ENCODE measurements around the gene EMC1.
"Not testable (repeated sequence)": the region's sequence is repeated elsewhere in the genome, so short reads cannot be mapped to it uniquely, and the experiment has no call there.

Gene EMC1
- 37.9 to 53.6 (median 39.4) reads per million in 3 donors for total RNA-seq

DNA sequence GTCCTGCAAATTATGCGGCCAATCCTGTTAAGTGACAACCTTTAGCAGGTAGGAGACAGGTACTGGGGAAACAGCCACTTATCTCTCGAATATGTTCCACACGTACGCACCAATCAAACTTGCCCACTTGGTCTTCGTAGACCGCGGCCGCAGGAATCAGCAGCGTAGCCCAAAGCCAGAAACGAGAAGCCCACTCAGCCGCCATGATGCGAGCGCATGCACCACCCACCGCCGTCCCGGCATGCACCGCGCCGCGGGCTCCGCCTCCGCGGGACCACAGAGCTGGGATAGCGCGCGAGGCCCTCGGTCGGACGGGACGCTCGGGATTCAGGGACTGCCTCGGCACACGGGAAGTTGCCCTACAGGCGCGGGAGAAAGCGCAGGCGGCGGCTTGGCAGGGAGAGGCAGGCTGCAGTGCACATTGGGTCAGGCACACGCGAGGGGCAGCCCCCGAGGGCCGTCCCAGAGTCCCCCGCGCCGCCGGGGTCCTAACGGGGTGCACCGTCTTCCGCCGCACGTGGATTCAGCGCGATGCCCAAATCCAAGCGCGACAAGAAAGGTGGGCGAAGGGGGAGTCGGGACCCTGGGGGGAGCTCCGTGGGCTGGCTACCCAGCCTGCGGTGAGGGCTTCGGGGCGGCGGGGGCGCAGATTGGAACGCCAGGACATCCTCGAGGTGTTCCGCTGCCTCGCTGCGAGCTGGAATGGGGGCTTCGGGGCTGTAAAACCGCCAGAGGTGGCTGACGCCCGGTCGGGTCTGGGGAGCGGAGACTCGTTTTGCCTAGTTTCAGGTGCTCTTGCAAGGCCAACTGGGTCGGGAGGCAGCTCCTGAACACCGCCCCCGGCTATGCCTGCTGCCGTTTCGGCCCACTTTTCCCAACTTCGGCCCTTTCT lies at the start of gene EMC1, which contains the start of gene MRTO4:
Gene EMC1, minus strand, starts transcription at position 220 of the 892 bp plus-strand sequence. Its CDS starts 15 bp downstream, at position 205.
Gene MRTO4, plus strand, starts transcription at position 501 of the 892 bp plus-strand sequence. Its CDS starts 31 bp downstream, at position 532.
- peaks cover 10% of the 10 kb centered on the region for H3K36me3 ChIP-seq (ENCODE audit: control insufficient read depth, insufficient read depth, low read length)
- H3K27me3 ChIP-seq (replicated peaks; ENCODE audit: control insufficient read depth, insufficient read depth, low read length, poor library complexity, severe bottlenecking): no peaks in the 10 kb centered on the region
- peak within 1 kb of the TSS; percentile 65 for H3K4me3 ChIP-seq (ENCODE audit: insufficient read depth, low read depth, low read length, poor library complexity, severe bottlenecking)

DNA sequence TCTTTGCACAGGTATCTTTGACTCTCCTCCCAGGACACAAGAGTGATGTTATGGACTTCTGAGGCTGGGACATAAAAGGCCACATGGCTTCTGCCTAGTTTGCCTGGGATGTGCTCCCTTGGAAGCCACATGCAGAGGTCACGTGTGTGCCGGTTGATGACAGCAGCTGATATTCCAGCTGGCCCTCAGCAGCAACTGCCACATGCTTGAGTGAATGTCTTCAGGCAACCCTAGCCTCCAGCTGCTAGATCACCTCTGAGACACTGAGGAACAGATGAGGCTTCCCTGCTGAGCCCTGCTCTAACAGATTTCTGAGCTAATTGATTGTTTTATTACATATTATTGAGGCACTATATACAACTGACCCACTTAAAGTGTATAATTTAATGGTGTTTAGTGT lies 48.9 kb upstream of the EMC1 start:
- H3K9me3 ChIP-seq (ENCODE audit: control insufficient read depth, low read length): no peaks in the 10 kb centered on the region
- H3K27ac ChIP-seq (ENCODE audit: insufficient read depth, low read length, poor library complexity, severe bottlenecking): no peak overlapping the region
- no peak overlapping the region for H3K4me3 ChIP-seq (ENCODE audit: insufficient read depth, low read depth, low read length, poor library complexity, severe bottlenecking)
- no peaks in the 10 kb centered on the region for H3K4me1 ChIP-seq (ENCODE audit: control insufficient read depth, insufficient read depth, low read length, poor library complexity, severe bottlenecking)
- DNase-seq: no peak
- H3K27me3 ChIP-seq (replicated peaks; ENCODE audit: control insufficient read depth, insufficient read depth, low read length, poor library complexity, severe bottlenecking): no peaks in the 10 kb centered on the region
- peaks cover 16% of the 10 kb centered on the region for H3K36me3 ChIP-seq (ENCODE audit: control insufficient read depth, insufficient read depth, low read length)

More for the DNA sequence above, at the start of gene EMC1, which contains the start of gene MRTO4:
- peaks cover 27% of the 10 kb centered on the region for H3K4me1 ChIP-seq (ENCODE audit: control insufficient read depth, insufficient read depth, low read length, poor library complexity, severe bottlenecking)
- H3K27ac ChIP-seq (ENCODE audit: insufficient read depth, low read length, poor library complexity, severe bottlenecking): peak within 1 kb of the TSS; percentile 92
- DNase-seq: peak; percentile 69 to 83 (median 81)
- H3K9me3 ChIP-seq (ENCODE audit: control insufficient read depth, low read length): no peaks in the 10 kb centered on the region

GRCh38 chr1:19294638-19295037 lies 43.3 kb upstream of the EMC1 start:
- DNase-seq: no peak
- Histone ChIP-seq H3K4me3 (ENCODE audit: insufficient read depth, low read depth, low read length, poor library complexity, severe bottlenecking) (no peak overlapping the region), H3K9me3 (ENCODE audit: control insufficient read depth, low read length) (no peaks in the 10 kb centered on the region), H3K4me1 (ENCODE audit: control insufficient read depth, insufficient read depth, low read length, poor library complexity, severe bottlenecking) (no peaks in the 10 kb centered on the region), H3K36me3 (ENCODE audit: control insufficient read depth, insufficient read depth, low read length) (no peaks in the 10 kb centered on the region), H3K27me3 (replicated peaks; ENCODE audit: control insufficient read depth, insufficient read depth, low read length, poor library complexity, severe bottlenecking) (no peaks in the 10 kb centered on the region), H3K27ac (ENCODE audit: insufficient read depth, low read length, poor library complexity, severe bottlenecking) (no peak overlapping the region)

- peaks cover 4% of the 10 kb centered on the region for H3K4me1 ChIP-seq (ENCODE audit: control insufficient read depth, insufficient read depth, low read length, poor library complexity, severe bottlenecking)
- no peaks in the 10 kb centered on the region for H3K27me3 ChIP-seq (replicated peaks; ENCODE audit: control insufficient read depth, insufficient read depth, low read length, poor library complexity, severe bottlenecking)
- no peak for DNase-seq
- H3K36me3 ChIP-seq (ENCODE audit: control insufficient read depth, insufficient read depth, low read length): no peaks in the 10 kb centered on the region
- no peak overlapping the region for H3K27ac ChIP-seq (ENCODE audit: insufficient read depth, low read length, poor library complexity, severe bottlenecking)
- H3K4me3 ChIP-seq (ENCODE audit: insufficient read depth, low read depth, low read length, poor library complexity, severe bottlenecking): peak overlapping the region; percentile 52
- no peaks in the 10 kb centered on the region for H3K9me3 ChIP-seq (ENCODE audit: control insufficient read depth, low read length)
These were observed 37.9 kb upstream of the EMC1 start for GRCh38 chr1:19289244-19289643.

DNA sequence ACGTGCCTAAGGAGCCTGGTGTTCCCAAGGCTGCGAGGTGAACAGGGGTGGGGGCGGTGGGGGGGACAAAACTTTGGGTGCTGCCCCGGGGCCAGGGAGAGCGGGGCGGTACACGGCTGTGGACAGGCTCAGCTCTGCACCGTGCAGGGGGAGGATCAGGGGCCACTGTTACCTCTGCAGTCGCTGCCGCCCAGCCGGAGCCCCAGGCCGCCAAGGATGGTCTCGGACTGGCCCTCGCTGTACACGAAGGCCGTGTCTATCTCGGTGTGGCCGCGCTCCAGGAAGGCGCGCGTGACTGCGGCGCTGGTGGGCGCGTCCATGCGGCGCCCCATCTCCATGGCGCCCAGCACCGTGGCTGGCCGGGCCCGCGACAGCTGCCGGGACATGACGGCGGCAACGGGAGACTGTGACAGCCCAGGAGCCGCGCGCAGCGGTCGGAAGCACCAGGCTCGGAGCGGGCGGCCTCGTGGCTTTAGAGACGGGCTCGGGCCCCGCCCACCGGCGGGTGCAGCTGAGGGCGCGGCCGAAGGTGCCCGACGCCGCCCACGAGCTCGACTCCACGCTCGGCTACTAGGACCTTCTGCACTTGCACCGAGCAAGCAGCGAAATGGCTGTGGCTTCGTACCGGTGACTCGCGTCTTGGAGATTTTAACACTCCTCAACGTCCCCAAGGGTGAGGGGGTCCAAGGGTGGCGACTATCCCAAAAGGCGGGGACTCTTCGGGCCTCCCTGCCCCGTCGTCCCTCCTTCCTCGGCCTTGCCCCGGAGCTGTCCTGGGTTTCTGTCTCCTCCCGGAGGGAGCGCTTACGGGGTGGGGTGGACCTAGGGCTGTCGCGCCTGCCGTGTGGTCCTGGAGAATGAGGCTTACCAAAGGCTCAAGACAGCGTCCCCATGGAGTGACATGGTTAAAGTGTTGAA lies 37.3 kb upstream of the EMC1 start, which contains the start of gene AKR7A3:
Gene AKR7A3, minus strand, starts transcription at position 447 of the 918 bp plus-strand sequence. Its CDS starts 61 bp downstream, at position 386.
- peak within 1 kb of the TSS; percentile 52 for H3K4me3 ChIP-seq (ENCODE audit: insufficient read depth, low read depth, low read length, poor library complexity, severe bottlenecking)
- peak; percentile 23 to 30 (median 29) for DNase-seq
- not testable (repeated sequence) for H3K4me1 ChIP-seq (ENCODE audit: control insufficient read depth, insufficient read depth, low read length, poor library complexity, severe bottlenecking); H3K27ac ChIP-seq (ENCODE audit: insufficient read depth, low read length, poor library complexity, severe bottlenecking); H3K9me3 ChIP-seq (ENCODE audit: control insufficient read depth, low read length); H3K27me3 ChIP-seq (replicated peaks; ENCODE audit: control insufficient read depth, insufficient read depth, low read length, poor library complexity, severe bottlenecking); H3K36me3 ChIP-seq (ENCODE audit: control insufficient read depth, insufficient read depth, low read length)

DNA sequence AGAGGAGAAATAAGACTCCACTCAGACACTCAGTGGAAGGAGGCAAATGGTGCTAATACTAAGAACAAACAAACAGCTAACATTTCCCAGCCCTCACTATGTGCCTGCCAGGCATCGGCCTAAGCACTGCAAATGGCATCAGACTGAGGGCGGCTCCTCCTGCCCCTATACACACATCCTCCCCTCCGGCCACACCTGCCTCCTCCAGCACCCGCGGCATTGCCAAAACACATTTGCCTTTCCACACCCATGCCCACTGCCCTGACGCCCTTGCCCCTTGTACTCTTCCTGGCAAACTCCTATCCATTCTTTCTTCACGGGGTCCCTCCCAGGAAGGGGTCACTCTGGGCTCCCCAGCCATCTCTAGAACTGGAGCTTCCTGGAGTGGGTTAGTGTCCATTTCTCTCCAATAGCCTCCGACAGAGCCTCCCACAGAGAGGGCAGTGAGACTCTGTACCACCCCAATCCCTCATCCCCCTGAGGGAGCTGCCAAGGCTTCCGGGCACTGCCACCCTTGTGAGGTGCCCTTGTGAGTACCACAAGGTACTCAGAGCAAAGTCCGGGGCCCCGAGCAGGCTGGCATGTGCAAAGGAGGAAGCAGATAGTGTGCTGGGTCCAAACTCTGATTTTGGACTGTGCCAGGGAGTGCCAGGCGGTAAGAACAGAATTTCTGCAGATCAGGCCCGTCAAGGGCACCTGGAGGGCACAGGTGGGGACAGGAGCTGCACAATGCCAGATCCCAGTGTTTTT lies 36.3 kb upstream of the EMC1 start:
- H3K4me3 ChIP-seq (ENCODE audit: insufficient read depth, low read depth, low read length, poor library complexity, severe bottlenecking): no peak overlapping the region
- no peaks in the 10 kb centered on the region for H3K27me3 ChIP-seq (replicated peaks; ENCODE audit: control insufficient read depth, insufficient read depth, low read length, poor library complexity, severe bottlenecking)
- peaks cover 4% of the 10 kb centered on the region for H3K4me1 ChIP-seq (ENCODE audit: control insufficient read depth, insufficient read depth, low read length, poor library complexity, severe bottlenecking)
- H3K27ac ChIP-seq (ENCODE audit: insufficient read depth, low read length, poor library complexity, severe bottlenecking): no peak overlapping the region
- no peaks in the 10 kb centered on the region for H3K36me3 ChIP-seq (ENCODE audit: control insufficient read depth, insufficient read depth, low read length)
- no peak for DNase-seq
- no peaks in the 10 kb centered on the region for H3K9me3 ChIP-seq (ENCODE audit: control insufficient read depth, low read length)

GRCh38 chr1:19285807-19286206 lies 34.5 kb upstream of the EMC1 start:
- not testable (repeated sequence) for H3K9me3 ChIP-seq (ENCODE audit: control insufficient read depth, low read length); H3K4me3 ChIP-seq (ENCODE audit: insufficient read depth, low read depth, low read length, poor library complexity, severe bottlenecking); H3K36me3 ChIP-seq (ENCODE audit: control insufficient read depth, insufficient read depth, low read length); H3K27ac ChIP-seq (ENCODE audit: insufficient read depth, low read length, poor library complexity, severe bottlenecking); DNase-seq; H3K27me3 ChIP-seq (replicated peaks; ENCODE audit: control insufficient read depth, insufficient read depth, low read length, poor library complexity, severe bottlenecking); H3K4me1 ChIP-seq (ENCODE audit: control insufficient read depth, insufficient read depth, low read length, poor library complexity, severe bottlenecking)

DNA sequence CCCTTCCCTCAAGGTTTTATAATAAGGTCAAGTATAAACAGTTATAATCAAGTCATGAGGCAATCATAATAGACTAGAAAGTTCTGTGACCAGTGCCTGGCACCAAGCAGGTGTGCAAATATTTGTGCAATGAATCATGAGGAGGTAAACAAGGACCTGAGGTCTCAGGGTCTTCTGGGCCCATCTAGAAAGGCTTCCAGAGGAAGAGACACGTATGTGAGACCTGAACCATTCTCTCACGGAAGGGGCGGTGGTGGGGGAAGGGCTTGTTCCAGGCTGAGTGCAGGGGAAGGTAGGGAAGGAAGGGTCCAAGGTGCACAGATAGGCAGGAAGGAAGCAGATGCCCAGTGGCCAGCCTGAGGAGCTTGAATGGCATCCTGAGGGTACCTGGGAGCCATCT lies 34.0 kb upstream of the EMC1 start:
- H3K36me3 ChIP-seq (ENCODE audit: control insufficient read depth, insufficient read depth, low read length); H3K4me1 ChIP-seq (ENCODE audit: control insufficient read depth, insufficient read depth, low read length, poor library complexity, severe bottlenecking); H3K27me3 ChIP-seq (replicated peaks; ENCODE audit: control insufficient read depth, insufficient read depth, low read length, poor library complexity, severe bottlenecking); H3K4me3 ChIP-seq (ENCODE audit: insufficient read depth, low read depth, low read length, poor library complexity, severe bottlenecking); H3K27ac ChIP-seq (ENCODE audit: insufficient read depth, low read length, poor library complexity, severe bottlenecking); DNase-seq; H3K9me3 ChIP-seq (ENCODE audit: control insufficient read depth, low read length): not testable (repeated sequence)

DNA sequence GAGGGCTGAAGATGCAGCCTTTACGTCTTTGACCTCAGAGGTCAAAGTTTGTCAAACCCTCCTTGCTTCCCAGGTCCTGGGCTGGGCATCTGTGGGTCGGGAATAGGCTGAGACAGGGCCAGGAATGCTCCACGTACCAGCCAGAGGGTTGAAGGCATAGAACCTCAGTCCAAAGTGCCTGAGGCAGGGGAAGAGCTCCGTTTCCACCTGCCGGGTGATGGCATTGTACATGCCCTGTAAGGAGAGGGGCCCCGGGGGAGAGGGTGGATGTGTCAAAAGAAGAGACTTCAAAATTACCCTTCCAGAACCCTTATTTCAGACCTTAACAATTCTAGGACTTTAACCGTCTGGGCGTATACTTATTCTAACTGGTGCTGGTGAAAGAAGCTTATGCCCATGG lies 33.6 kb upstream of the EMC1 start:
- Histone ChIP-seq H3K4me3 (ENCODE audit: insufficient read depth, low read depth, low read length, poor library complexity, severe bottlenecking) (no peak overlapping the region), H3K4me1 (ENCODE audit: control insufficient read depth, insufficient read depth, low read length, poor library complexity, severe bottlenecking) (peaks cover 4% of the 10 kb centered on the region), H3K27ac (ENCODE audit: insufficient read depth, low read length, poor library complexity, severe bottlenecking) (no peak overlapping the region), H3K9me3 (ENCODE audit: control insufficient read depth, low read length) (no peaks in the 10 kb centered on the region), H3K36me3 (ENCODE audit: control insufficient read depth, insufficient read depth, low read length) (no peaks in the 10 kb centered on the region), H3K27me3 (replicated peaks; ENCODE audit: control insufficient read depth, insufficient read depth, low read length, poor library complexity, severe bottlenecking) (no peaks in the 10 kb centered on the region)
- DNase-seq: no peak
